Stimulated activated CD8-positive, alpha-beta memory T cell treated with anti-CD3 and anti-CD28 coated beads, Interleukin-15, amount 100 ng/mL, for 1 hour (primary cell): Measurements from ENCODE around the gene DPF3.

Source experiments
- DNase-seq: peaks from one replicate; pipeline ENCODE4 v3.0.0-alpha.2; 2020; ENCODE audit warnings: low read depth

Gene DPF3

GRCh38 chr14:72646861-72647528 lies 246.9 kb downstream of the DPF3 start:
- DNase-seq, result no peak

GRCh38 chr14:72645706-72646105 lies 248.2 kb downstream of the DPF3 start:
- DNase-seq, result no peak

DNA sequence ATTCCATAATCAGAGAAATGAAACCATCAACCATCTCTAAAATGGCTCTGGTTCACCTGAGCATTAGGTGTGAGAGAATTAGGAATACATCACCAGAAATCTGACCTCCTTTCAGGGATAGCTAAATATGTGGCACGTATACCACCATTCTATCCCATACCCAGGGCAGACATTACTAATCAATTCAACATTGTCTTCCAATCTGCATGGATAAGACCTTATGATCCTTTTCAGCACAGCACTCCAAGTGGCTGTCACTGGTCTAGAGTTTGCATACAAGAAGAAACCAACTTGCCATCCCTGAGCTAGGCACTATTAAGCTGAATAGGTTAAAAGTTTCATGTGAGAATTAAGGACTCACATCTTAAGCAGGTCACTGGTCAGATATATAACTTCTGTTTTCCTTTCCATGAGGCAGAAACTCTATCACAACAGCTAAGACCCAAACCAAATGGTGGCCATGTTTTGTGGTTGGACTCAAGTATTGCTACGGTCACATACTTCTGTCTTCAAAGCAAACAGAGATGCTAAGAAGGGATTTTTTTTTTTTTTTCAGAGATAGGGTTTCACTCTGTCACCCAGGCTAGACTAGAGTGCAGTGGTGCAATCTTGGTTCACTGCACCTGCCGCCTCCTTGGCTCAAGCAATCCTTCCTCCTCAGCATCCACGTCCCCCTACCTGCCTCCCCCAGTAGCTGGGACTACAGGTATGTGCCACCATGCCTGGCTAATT lies 249.0 kb downstream of the DPF3 start:
- no peak for DNase-seq

- no peak for DNase-seq
Measured at GRCh38 chr14:72644038-72644437, 249.9 kb downstream of the DPF3 start.

- DNase-seq, result no peak
Measured at GRCh38 chr14:72643317-72643801, 250.5 kb downstream of the DPF3 start.

- DNase-seq, result no peak
Measured at GRCh38 chr14:72640911-72641485, 252.9 kb downstream of the DPF3 start.

- no peak for DNase-seq
Measured at GRCh38 chr14:72638021-72638420, 255.9 kb downstream of the DPF3 start.

DNA sequence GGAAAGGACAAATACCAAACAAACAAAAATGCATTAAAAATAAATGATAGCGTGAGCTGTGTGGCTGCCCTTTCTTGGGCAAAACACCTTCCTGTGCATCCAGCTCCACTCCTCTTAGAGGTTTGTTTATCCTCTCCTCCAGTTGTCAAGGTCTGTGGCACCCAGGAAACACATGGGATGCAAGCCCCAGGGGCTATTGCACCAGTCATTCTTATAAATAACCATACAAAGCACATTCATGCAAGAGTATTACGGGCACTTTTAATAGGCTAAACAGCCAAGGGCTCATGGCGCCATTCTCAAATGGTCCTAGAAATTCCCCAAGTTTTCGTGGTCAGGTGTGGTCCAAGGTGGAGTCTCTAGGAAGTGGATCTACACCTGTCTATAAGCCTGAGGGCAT lies 257.0 kb downstream of the DPF3 start:
- no peak for DNase-seq

DNA sequence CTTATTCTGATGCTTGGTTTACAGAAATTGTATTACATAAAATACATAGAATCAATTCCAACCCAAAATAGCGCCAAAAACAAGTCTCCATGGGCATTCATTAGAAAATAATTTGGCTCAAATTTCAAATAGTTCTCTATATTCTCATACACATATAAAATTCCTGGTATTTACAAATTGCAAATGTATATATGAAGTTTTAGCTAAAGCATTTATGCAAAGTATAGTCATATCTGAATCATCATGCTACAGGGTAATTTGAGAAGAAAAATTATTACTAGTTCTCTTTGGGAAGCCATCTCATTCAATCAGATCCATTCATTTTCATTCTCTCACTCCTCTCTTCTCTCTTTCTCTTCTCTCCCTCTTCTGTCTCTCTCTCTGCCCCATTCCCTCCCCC lies 257.8 kb downstream of the DPF3 start:
- DNase-seq, result no peak

DNA sequence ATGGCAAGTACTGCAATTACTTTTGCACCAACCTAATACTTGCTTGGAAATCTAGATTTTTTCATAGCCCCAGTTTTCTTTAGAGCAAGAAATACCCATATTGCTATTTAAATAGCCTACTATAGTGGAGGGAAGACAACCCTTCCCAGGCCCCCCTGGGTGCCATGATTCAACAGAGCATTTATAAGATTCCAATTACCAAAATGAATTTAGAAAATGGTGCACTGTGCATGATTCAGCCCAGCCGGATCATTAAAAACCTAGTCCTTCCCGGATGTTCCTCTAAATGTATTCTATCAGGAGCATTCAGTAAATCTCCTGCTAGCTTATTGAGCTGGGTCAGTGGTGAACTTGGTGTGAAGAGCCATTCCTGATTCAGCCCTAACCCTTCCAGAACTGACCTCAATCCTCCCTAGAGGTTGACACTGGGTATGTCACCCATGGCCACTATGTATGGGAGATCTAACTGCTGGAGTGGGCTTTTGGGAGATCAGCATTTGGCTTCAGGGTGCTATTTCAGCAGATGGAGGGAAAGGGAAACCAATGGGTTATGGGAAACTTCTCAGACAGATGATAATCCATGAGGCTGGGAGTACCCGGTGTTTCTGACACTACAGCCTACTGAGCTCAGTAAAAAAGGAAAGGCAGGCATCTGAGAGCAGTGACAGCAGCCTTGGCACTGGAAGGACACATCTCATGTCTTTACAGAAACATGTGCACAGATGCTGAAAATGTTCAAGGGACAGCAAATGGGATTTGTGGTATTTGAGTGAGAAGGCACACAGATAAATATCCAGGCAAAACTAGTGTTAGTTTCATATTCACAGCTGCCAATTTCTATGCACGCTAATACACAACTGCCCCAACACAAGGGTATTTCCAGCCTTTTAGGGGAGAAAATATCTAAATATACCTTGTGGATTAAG lies 258.9 kb downstream of the DPF3 start:
- DNase-seq, result no peak

DNA sequence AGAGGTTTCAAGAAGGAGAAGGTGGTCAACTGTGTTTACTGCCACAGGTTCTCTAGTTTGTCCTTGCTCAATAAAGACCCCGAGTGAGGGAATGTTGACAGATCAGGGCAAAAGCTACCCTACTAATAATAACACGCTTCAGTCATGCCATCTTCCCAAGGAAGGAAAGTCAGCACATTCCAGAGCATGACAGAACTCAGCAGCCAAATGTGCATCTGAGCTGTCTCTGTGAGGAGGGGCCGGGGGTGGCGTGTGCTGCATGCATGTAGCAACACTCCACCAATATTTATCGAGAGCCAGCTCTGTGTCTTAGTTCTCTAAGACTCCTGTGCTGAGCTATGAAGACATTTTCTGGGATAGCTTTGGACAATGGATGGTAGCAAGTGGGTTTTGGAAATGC lies 260.4 kb downstream of the DPF3 start:
- no peak for DNase-seq

DNA sequence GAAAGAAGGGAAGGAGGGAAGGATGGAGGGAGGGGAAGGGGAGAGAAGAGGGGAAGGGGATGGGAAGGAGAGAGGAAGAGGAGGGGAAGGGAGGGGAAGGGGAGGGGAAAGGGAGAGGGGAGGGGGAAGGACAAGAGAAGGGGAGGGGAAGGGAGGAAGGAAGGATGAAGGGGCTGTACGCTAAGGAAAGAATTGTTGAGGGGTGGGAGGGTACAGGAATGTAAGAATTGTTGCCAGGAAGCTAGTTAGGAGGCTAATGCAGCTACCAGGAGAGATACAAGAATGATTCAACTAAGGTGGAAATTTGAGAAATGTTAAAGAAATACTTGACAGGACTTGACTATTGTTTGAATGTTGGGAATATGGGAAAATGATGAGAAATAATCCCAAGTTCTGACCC lies 261.2 kb downstream of the DPF3 start:
- DNase-seq, result no peak

- DNase-seq, result no peak
Measured at GRCh38 chr14:72631401-72631800, 262.5 kb downstream of the DPF3 start.

DNA sequence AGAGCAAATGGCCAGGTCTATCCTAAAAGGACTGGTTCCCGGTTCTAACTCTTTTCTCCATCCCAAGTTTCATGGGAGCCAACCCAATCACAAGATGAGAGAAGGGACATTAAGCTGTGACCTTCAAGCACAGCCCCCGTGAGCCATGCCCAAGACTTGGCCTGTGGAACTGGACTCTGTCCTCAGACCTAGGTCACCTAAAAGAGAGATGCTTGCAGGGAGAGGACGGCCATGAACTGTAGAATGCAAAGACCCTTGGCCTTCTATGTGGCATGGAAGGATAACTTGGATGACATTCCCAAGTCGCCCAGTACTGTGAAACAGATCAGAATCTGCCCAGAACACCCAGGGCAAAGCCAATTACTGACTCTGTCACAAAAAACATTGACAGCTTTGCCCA lies 263.5 kb downstream of the DPF3 start:
- no peak for DNase-seq

DNA sequence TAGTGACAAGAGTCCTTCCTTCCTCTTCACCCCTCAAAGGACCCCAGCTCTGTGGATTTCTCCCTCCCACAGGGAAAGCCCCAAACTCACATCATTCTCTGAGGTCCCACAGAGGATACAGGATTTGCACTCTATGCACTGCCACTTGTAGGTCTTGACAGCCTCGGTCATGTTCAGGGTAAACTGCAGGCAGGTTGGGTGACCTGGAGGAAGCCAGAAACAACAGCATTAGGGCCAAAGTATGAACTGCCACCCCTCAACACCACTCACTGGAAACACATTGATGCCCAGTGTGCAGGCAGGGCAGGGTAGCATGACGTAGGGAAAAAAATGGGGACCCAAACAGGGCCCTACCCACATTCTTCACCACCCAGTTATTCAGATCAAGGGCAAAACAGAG lies 264.4 kb downstream of the DPF3 start:
- DNase-seq, result no peak

DNA sequence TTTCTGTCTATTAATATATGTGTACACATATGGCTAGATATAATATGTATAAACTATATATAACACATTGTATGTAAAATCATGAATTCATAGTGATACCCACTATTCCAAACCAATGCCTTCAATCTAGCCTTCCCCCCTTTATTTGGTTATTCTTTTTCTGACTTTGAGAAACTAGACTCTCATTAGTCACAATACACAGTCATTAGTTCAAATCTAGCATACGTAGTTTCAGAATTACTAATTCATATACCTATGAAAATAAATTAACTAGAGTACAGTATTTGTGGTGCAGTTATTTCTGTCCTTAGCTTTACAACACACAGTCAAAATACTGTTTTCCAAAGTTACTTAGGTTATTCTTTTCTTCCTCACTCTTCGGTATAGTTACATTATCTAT lies 268.2 kb downstream of the DPF3 start:
- no peak for DNase-seq

GRCh38 chr14:72621387-72622065 lies 272.4 kb downstream of the DPF3 start:
- no peak for DNase-seq

- no peak for DNase-seq
Measured at GRCh38 chr14:72619881-72620280, 274.0 kb downstream of the DPF3 start.

GRCh38 chr14:72619111-72619571 lies 274.8 kb downstream of the DPF3 start:
- DNase-seq, result no peak

DNA sequence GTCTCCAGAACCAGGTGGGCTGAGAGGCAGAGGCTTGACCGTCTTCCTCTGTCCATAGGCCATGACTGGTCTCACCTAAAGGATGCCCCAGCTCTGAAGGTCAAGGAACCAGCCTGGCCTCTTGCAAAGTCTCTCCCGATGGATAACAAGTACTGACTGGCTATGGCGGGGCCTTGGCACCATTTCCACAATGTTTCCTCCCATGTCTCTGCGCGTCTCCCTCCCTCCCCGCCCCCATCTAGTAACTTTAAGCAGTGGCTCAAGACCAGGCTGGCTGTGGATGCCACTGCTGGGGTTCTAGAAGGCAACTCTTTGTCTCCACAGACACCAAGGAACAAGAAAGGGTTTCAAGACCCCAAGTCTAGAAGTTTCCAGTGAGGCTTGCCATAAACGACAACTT lies 275.5 kb downstream of the DPF3 start:
- no peak for DNase-seq

- DNase-seq, result no peak
Measured at GRCh38 chr14:72617391-72618031, 276.4 kb downstream of the DPF3 start.
